HG03439 (cell line): ENCODE measurements around the gene GTF3C1.
"Not testable (repeated sequence)": the region's sequence is repeated elsewhere in the genome, so short reads cannot be mapped to it uniquely, and the experiment has no call there.

Experiments
- ATAC-seq: cut with Tn5 transposase; IDR thresholded peaks from one replicate; pipeline ENCODE4 v1.9.1; 2021; ENCODE audit warnings: mild to moderate bottlenecking, moderate library complexity; ENCODE audit not compliant: unreplicated experiment

GTF3C1 gene

GRCh38 chr16:27464626-27465482 lies 84.9 kb downstream of the GTF3C1 start:
- no peak for ATAC-seq

DNA sequence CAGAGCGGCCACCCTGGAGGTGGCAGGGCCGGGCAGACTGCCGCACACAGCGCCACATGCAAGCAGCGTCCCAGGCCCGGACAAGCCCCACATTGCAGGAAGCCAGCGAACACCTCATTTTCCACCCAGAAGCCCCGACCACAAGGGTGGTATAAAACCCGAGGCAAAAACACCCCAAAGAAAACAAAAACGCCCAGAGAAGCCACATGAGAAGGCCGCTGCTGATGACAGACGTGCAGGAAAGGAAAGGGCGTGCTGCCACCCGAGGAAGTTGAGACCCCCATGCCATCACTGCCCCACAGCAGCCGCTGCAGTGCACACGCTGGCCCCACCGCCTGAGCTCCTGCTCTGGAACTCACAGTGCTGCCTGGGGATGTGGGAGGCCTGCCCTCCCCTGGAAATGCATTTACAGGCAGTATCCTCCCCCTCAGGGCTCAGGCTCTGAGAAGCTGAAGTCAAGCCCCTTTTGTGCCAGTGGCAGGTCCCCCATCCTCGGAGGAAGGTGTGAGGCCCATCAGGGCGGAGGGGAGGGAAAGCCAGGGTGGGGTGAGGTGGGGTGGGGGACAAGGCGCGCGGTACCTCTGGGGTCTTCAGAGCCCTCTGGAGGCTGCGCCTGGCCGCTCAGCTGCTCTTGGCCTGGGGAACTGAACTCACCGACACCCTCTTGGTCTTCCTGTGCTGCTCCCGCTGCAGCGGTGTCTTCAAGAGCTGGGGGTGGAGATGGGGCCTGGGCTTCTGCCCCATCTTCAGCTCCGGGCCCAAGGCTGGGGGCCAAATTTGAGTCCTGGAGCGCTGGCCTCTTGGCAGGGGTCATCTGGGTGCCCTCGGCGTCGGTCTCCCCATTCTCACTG lies 85.7 kb downstream of the GTF3C1 start:
- no peak for ATAC-seq

- no peak for ATAC-seq
These were observed 86.6 kb downstream of the GTF3C1 start for GRCh38 chr16:27462846-27463682.

- ATAC-seq: no peak
These were observed 87.4 kb downstream of the GTF3C1 start for GRCh38 chr16:27462200-27462845.

DNA sequence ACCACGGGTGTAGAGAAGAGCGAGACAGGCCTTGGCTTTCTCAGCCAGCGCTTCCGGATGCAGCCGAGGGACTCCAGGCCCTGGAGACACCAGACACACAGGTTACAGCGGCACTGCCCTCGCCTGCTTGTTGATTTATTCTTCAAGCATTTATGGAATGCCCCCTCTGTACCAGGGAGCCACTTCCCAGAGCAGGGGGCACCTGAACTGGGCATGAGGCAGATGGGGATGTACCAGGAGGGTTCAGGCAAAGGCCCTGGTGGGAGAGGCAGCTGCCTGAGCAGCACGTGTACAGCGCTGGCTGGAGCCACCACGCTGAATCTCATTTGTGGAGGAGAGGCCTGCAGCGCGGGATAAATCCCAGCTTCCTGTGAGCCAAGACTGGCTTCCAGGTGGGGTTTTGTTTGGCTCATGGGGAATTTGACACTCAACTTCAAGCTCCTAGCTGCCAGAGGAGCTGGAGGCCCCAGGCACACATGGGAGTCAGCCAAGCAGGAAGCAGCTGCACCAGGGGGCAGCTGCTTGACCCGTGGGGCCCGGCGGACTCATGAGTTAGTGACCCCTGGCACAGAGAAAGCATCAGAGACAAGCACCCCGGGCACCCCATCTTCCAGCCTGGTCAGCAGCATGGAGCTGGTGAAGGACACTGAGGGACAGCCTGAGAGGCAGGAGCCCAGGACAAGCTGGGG lies 88.1 kb downstream of the GTF3C1 start:
- ATAC-seq: no peak

DNA sequence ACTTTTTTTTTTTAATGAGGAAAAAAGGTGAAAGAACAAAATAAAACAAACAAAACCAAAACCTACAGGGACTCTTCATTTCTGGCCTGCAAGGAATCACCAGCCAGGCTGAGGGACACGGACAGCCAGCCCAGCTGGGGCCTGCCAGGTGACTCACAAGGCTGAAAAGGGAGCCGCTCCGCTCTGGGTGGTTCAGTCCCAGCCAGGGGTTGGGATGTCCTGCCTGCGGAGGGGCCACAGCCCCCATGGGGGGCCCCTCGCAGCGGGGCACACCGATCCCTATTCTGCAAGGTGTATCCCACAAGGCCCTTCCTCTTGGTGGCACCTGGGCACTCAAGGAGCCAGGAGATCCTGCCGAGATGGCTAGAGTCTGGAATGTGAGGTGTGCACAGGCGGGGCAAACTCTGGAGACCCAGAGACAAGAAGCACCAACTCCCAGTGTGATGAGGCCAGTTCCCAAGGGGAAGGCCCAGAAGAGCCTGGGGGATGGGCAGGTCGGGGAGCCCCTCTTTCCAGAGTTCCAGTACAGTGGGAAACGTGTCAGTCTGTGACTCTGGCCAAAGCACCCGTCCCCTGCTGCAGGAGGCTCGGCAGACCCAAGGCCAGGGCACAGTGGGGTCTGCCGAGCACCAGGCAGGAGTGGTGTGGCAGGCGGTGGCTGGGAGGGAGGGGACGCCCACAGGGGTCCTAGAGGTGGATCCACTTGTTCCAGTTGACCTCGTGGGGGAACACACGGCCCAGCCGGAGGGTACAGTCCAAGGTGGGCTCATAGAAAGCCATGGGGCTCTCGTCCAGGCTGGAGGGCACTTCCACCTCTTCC lies 88.8 kb downstream of the GTF3C1 start:
- ATAC-seq: no peak

- no peak for ATAC-seq
These were observed 89.5 kb downstream of the GTF3C1 start for GRCh38 chr16:27460213-27460612.

GRCh38 chr16:27458987-27459688 lies 90.6 kb downstream of the GTF3C1 start:
- ATAC-seq: no peak

- no peak for ATAC-seq
These were observed 91.5 kb downstream of the GTF3C1 start for GRCh38 chr16:27458258-27458657.

DNA sequence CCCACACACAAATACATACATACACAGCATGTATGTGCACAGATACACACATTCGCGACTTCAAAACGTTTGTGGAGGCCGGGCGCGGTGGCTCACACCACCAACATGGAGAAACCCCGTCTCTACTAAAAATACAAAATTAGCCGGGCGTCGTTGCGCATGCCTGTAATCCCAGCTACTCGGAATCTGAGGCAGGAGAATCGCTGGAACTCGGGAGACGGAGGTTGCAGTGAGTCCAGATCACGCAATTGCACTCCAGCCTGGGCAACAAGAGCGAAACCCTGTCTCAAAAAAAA lies 92.2 kb downstream of the GTF3C1 start:
- ATAC-seq: not testable (repeated sequence)

- ATAC-seq: no peak
These were observed 94.0 kb downstream of the GTF3C1 start for GRCh38 chr16:27455700-27456099.

GRCh38 chr16:27453494-27453825 lies 96.3 kb downstream of the GTF3C1 start:
- ATAC-seq: no peak

GRCh38 chr16:27452569-27453493 lies 96.9 kb downstream of the GTF3C1 start:
- no peak for ATAC-seq

DNA sequence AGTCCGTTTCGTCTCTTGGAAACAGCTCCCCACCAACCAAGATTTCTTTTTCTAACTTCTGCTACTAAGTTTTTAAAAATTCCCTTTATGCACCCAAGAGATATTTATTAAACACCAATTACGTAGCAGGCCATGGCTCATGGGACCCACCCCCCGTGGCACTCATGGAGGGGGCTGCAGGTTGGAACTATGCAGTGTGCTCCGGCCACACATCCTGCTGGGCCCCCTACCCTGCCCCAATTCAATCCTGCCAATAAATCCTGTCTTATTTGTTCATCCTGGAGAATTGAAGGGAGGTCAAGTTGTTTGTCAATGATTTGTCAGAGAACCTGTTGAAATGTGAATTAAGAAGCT lies 99.5 kb downstream of the GTF3C1 start:
- peak; percentile 22 for ATAC-seq

GRCh38 chr16:27449434-27450195 lies 100.1 kb downstream of the GTF3C1 start:
- ATAC-seq: peak; percentile 49

DNA sequence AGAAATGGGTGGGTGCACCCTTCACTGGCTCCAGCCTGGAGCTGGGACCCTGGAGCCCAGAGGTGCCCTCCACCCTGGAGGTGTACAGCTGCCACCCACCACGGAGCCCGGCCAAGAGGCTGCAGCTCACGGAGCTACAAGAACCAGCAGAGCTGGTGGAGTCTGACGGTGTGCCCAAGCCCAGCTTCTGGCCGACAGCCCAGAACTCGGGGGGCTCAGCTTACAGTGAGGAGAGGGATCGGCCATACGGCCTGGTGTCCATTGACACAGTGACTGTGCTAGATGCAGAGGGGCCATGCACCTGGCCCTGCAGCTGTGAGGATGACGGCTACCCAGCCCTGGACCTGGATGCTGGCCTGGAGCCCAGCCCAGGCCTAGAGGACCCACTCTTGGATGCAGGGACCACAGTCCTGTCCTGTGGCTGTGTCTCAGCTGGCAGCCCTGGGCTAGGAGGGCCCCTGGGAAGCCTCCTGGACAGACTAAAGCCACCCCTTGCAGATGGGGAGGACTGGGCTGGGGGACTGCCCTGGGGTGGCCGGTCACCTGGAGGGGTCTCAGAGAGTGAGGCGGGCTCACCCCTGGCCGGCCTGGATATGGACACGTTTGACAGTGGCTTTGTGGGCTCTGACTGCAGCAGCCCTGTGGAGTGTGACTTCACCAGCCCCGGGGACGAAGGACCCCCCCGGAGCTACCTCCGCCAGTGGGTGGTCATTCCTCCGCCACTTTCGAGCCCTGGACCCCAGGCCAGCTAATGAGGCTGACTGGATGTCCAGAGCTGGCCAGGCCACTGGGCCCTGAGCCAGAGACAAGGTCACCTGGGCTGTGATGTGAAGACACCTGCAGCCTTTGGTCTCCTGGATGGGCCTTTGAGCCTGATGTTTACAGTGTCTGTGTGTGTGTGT lies 100.9 kb downstream of the GTF3C1 start:
- ATAC-seq: no peak
